COLO668 (cell line): ENCODE data around the gene TTC24.
"Not testable (repeated sequence)": the region's sequence is repeated elsewhere in the genome, so short reads cannot be mapped to it uniquely, and the experiment has no call there.

Experiments
- DNase-seq: peaks from one replicate; lab custom pipeline; 2025; ENCODE audit not compliant: unreplicated experiment; lab: John Stamatoyannopoulos, UW

The TTC24 gene

GRCh38 chr1:156579472-156579871 is at the start of gene TTC24:
TSS of gene TTC24 (plus strand) at chr1:156579723. CDS start at chr1:156581365, 1,642 bp downstream.
- no peak for DNase-seq

DNA sequence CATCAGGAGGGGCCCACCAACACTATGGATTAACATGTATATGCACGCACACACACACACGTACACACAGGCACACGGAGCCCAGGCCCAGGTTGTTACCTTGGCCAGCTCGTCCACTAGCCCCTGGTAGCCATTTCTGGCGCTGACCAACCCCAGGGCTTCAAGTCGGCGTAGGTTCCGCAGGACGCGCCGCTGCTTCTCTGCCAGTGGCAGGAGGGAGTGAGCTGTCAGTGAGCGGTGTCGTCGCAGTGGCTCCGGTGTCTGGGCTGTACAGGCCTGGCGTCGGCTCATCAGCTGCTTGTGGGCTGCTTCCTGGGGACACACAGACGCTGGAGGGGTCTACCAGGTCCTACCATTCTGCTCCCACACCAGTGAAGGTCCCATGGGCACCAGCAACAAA is 49.5 kb upstream of the TTC24 start:
- no peak for DNase-seq

GRCh38 chr1:156532374-156532773 is 47.1 kb upstream of the TTC24 start:
- DNase-seq = no peak

GRCh38 chr1:156533568-156534220 is 45.8 kb upstream of the TTC24 start:
- no peak for DNase-seq

GRCh38 chr1:156534424-156535060 is 45.0 kb upstream of the TTC24 start:
- no peak for DNase-seq

DNA sequence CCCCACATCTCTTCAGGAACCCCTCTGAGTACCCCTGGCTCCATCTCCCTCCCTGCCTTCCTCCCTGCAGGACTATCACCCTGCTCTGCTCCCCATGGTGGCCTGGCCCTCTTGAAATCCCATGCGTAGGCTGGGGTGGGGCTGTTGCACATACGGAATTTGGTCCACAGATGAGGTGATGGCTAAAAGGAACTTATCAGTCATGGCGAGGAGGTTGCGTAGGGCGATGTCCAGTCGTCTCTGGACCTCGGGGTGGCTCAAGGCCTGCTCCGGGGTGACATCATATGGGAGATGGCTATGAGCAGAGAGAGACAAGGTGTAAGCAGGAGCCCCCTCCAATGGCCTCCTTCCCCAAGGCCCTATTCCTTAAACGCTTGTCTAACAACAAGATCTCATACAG is 42.5 kb upstream of the TTC24 start:
- DNase-seq = no peak

GRCh38 chr1:156538711-156539440 is 40.6 kb upstream of the TTC24 start:
- DNase-seq = no peak

DNA sequence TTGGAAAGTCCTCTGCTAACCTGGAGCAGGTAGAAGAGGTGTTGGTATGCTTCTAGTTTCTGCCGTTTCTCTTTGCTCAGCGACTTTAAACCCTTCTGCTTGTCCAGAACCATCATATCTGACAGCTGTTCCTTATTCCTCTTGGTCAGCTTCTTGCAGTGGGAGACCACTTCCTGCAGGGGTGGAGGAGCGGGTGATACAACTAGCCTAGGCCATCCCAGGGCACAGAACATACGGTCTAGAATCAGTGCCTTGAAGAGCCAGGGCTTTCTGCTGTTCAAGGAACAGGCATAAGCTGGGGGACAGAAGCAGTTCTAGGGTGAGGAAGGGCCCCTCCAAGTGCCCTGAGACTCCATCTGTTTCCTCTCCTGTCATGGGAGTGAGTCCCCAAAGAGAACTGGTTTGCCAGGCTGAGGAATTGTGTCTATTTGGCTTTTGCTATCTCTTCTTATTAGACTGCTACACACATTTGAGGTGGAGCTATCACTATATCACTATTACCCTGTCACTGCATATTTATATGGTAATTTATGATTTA is 39.6 kb upstream of the TTC24 start:
- no peak for DNase-seq

DNA sequence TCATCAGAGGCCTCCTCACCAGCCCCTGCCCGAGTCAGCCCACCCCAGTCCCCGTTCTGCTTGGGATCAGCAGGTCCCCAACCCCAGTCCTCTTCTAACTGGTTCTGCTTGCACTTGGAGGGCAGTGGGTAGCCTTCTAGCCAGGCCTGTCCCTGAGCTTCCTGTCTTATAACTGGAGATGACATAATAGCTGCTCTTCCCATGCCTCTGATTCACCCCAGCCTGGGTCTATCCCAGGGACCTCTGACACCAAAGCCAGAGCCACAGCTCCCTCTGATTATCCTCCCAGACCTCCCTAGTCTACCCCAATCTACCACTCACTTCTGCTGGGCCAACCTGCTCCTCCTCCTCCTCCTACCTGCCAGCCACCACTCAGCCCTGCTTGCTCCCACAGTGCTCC is 38.6 kb upstream of the TTC24 start:
- no peak for DNase-seq

DNA sequence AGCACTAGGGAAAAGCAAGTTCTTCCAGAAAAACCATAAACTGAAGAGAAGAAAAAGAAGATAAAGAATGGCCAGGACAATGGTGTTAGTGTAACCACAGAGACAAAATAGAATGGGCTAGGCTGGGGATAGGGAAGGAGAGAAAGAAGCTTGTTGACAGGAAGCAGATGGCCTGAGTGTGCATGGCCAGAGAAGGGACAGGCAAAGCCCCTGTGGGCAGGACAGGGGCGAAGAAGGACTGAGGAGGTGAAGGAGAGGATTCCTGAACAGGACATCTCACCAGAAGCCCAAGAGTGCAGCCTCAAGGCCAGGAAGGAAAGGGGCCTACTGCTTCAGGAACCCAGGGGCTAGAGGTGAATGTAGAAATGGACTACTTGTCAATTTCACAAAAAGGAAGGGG is 36.5 kb upstream of the TTC24 start:
- no peak for DNase-seq

DNA sequence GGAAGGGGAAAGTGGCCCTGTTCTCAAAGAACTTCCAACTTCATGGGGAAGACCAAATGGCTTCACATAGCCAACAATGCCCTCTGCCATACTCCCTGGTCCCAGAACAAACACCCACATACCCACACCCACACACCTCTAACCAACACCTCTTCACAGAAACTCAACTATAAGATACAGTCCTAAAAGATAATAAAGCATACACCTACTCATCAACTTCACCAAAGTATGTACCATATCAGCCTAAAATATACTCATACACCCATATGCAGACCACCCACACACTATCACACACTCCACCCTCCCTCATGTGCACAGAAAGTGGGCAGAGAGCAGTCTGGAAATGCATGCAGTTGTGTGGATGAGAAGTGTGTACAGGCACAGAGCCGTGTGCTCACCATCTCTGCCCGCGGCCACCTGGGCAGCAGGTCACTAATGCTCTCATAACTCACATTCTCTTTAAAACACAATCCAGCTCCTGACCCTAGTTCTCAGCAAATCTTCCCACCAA is 34.9 kb upstream of the TTC24 start:
- no peak for DNase-seq

- no peak for DNase-seq
Observed at GRCh38 chr1:156546267-156546666, 33.3 kb upstream of the TTC24 start.

GRCh38 chr1:156547434-156547833 is 32.1 kb upstream of the TTC24 start:
- no peak for DNase-seq

- no peak for DNase-seq
Observed at GRCh38 chr1:156547982-156548381, 31.5 kb upstream of the TTC24 start.

DNA sequence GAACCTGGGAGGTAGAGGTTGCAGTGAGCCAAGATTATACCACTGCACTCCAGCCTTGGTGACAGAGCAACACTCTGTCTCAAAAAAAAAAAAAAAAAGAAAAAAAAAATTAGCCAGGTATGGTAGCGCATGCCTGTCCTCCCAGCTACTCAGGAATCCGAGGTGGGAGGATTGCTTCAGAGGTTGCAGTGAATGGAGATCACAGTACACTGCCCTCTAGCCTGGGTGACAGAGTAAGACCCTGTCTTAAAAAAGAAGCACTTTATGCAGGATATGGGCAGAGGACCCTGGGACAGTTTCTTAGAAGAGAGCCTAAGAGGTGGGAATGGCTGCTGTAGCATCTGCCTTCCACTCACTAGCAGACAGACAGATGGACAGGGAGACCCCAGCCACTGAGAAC is 30.1 kb upstream of the TTC24 start:
- DNase-seq = no peak

- DNase-seq = no peak
Observed at GRCh38 chr1:156549831-156550230, 29.7 kb upstream of the TTC24 start.

DNA sequence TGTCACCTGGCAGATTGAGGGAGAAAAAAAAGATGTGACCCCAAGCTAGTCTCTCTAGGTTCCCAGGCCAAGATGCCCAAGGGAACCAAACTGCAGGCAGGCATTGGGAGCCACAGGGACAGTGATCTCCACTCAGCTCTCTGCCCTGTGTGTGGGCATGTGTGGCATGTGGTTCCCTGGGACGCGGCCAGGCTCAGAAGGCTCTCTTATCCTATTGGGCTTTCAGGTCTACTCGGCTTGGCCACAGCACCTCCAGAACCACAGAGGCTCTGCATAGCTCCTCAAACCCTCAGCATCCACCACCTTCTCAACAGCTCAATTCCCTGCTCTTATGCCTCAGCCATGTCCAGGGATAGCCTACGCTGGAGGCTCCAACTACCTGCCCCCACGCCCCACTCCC is 29.2 kb upstream of the TTC24 start:
- DNase-seq = no peak

DNA sequence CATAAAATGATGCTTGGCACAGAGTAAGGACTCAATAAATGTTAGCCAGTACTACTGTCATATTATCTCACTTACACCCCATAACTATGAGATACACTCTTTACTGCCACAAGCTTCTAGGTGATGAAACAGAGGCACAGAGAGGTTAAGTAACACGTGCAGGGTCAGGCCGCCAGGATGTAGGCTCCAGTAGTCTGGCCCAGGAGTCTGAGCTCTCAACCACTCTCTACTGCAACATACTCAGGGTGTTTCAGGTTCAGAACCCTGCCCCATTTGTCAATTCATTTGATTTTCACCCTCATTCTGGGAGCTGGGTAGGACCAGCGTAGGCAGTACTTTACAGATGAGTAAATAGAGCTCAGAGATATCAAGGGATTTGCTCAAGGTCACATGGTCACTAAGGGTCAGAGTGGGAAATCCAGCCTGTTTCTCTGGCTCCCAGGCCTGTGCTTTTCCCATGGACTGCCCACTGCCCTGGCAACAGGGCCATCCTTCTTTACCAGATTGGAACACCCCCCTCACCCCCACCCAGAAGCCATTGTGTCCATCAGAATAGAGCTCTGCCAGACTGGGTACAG is 28.4 kb upstream of the TTC24 start:
- DNase-seq = no peak

DNA sequence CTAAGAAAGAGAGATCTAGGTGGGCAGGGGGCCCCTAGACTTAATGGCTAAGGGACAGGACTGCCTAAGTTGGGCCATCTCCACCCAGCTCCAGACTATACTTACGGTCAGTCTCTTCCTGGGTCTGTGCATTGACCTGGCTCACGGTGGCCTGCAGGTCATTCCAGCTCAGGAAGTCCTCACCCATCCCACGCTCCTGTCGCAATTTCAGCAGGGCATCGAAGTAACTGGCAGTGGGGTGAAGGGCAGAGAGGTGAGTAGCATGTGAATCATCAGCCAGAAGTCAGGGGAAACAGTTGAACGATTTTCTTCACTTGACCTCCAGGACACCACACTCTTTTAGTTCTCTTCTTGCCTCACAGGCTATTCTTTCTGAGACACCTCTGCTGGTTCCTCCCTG is 27.7 kb upstream of the TTC24 start:
- no peak for DNase-seq

GRCh38 chr1:156552518-156552917 is 27.0 kb upstream of the TTC24 start:
- DNase-seq = no peak

DNA sequence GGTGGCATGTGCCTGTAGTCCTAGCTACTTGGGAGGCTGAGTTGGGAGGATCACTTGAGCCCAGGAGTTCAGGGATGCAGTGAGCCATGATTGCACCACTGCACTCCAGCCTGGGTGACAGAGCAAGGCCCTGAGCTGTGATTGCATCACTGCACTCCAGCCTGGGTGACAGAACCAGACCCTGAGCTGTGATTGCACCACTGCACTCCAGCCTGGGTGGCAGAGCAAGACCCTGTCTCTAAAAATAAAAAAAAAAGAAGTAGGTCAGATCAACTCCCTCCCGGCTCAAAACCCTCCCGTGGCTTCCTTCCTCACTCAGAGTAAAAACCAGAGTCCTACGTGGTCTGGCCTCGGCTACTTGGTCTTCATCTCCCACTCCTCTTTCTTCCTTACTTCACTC is 26.6 kb upstream of the TTC24 start:
- DNase-seq = not testable (repeated sequence)
